ENCODE results near the gene SEC14L1.

- no peak for TF ChIP-seq CTCF (IDR thresholded peaks at IDR 0.05; ENCODE audit: low read length)
- TF ChIP-seq EZH2phosphoT487 (IDR thresholded peaks at IDR 0.05; ENCODE audit: low read length) = no peak
These were observed 84.5 kb downstream of the SEC14L1 start for GRCh38 chr17:77225265-77225664.
